Measurements from ENCODE around the gene STX2. TPM values are rescaled to one million over a fixed set of nuclear protein-coding genes. Genes with fewer than 3 reads are reported as not detected.
A peak's percentile ranks its signal among the peaks of the same experiment; 100 is the strongest.
"Not testable (repeated sequence)": the region's sequence is repeated elsewhere in the genome, so short reads cannot be mapped to it uniquely, and the experiment has no call there.

The STX2 gene
- total RNA-seq, 1 experiment from 2014 or later = 26.9 TPM

GRCh38 chr12:130850418-130851021 lies 11.5 kb upstream of the STX2 start:
- no peaks in the 10 kb centered on the region for H3K9me3 ChIP-seq (replicated peaks)
- no peak for DNase-seq
- H3K27me3 ChIP-seq = no peaks in the 10 kb centered on the region
- H3K4me1 ChIP-seq = no peaks in the 10 kb centered on the region
- H3K36me3 ChIP-seq = no peaks in the 10 kb centered on the region
- H3K4me3 ChIP-seq = no peak overlapping the region
- no peak overlapping the region for H3K27ac ChIP-seq

GRCh38 chr12:130849561-130850417 lies 10.7 kb upstream of the STX2 start:
- DNase-seq = no peak
- Histone ChIP-seq H3K9me3 (replicated peaks) (no peaks in the 10 kb centered on the region), H3K4me1 (no peaks in the 10 kb centered on the region), H3K27me3 (no peaks in the 10 kb centered on the region), H3K36me3 (no peaks in the 10 kb centered on the region), H3K27ac (no peak overlapping the region), H3K4me3 (no peak overlapping the region)

GRCh38 chr12:130848785-130849305 lies 9.8 kb upstream of the STX2 start:
- not testable (repeated sequence) for DNase-seq

GRCh38 chr12:130848105-130848504 lies 9.1 kb upstream of the STX2 start:
- H3K4me1 ChIP-seq; H3K27me3 ChIP-seq; DNase-seq; H3K36me3 ChIP-seq; H3K27ac ChIP-seq; H3K4me3 ChIP-seq; H3K9me3 ChIP-seq (replicated peaks): not testable (repeated sequence)

More at GRCh38 chr12:130848785-130849305, 9.8 kb upstream of the STX2 start:
- not testable (repeated sequence) for H3K27ac ChIP-seq; H3K4me1 ChIP-seq; H3K27me3 ChIP-seq; H3K4me3 ChIP-seq; H3K9me3 ChIP-seq (replicated peaks); H3K36me3 ChIP-seq

GRCh38 chr12:130847112-130847511 lies 8.1 kb upstream of the STX2 start:
- H3K9me3 ChIP-seq (replicated peaks) = no peaks in the 10 kb centered on the region
- no peak overlapping the region for H3K4me3 ChIP-seq
- H3K4me1 ChIP-seq = no peaks in the 10 kb centered on the region
- no peaks in the 10 kb centered on the region for H3K27me3 ChIP-seq
- no peak overlapping the region for H3K27ac ChIP-seq
- DNase-seq = no peak
- H3K36me3 ChIP-seq = no peaks in the 10 kb centered on the region

GRCh38 chr12:130846369-130846768 lies 7.3 kb upstream of the STX2 start:
- no peak for DNase-seq
- no peak overlapping the region for H3K27ac ChIP-seq
- H3K27me3 ChIP-seq = no peaks in the 10 kb centered on the region
- H3K4me3 ChIP-seq = no peak overlapping the region
- no peaks in the 10 kb centered on the region for H3K4me1 ChIP-seq
- no peaks in the 10 kb centered on the region for H3K36me3 ChIP-seq
- no peaks in the 10 kb centered on the region for H3K9me3 ChIP-seq (replicated peaks)

- DNase-seq = no peak
- Histone ChIP-seq H3K27ac (no peak overlapping the region), H3K9me3 (replicated peaks) (no peaks in the 10 kb centered on the region), H3K4me1 (no peaks in the 10 kb centered on the region), H3K36me3 (no peaks in the 10 kb centered on the region), H3K27me3 (no peaks in the 10 kb centered on the region), H3K4me3 (peak overlapping the region; percentile 65)
Measured at GRCh38 chr12:130839770-130840404, 837 bp upstream of the STX2 start.

- Histone ChIP-seq H3K36me3 (no peaks in the 10 kb centered on the region), H3K27ac (no peak overlapping the region; the same call in 1 of the 2 replicates), H3K4me1 (no peaks in the 10 kb centered on the region), H3K9me3 (replicated peaks) (no peaks in the 10 kb centered on the region), H3K27me3 (no peaks in the 10 kb centered on the region), H3K4me3 (peak overlapping the region; percentile 65)
- peak; percentile 36 to 42 for DNase-seq
Measured at GRCh38 chr12:130838284-130838950, 633 bp downstream of the STX2 start.

- Histone ChIP-seq H3K27ac (no peak overlapping the region), H3K4me1 (no peaks in the 10 kb centered on the region), H3K36me3 (no peaks in the 10 kb centered on the region), H3K27me3 (no peaks in the 10 kb centered on the region), H3K9me3 (replicated peaks) (no peaks in the 10 kb centered on the region), H3K4me3 (no peak overlapping the region)
- DNase-seq = no peak
Measured at GRCh38 chr12:130835436-130835835, 3.6 kb downstream of the STX2 start.

- Histone ChIP-seq H3K4me3 (no peak overlapping the region), H3K9me3 (replicated peaks) (no peaks in the 10 kb centered on the region), H3K4me1 (no peaks in the 10 kb centered on the region), H3K36me3 (no peaks in the 10 kb centered on the region), H3K27ac (no peak overlapping the region), H3K27me3 (no peaks in the 10 kb centered on the region)
- DNase-seq = no peak
Measured at GRCh38 chr12:130835011-130835410, 4.0 kb downstream of the STX2 start.

- Histone ChIP-seq H3K9me3 (replicated peaks) (no peaks in the 10 kb centered on the region), H3K27ac (no peak overlapping the region), H3K4me3 (no peak overlapping the region), H3K4me1 (no peaks in the 10 kb centered on the region), H3K27me3 (no peaks in the 10 kb centered on the region), H3K36me3 (no peaks in the 10 kb centered on the region)
- DNase-seq = no peak
Measured at GRCh38 chr12:130832561-130833209, 6.4 kb downstream of the STX2 start.

GRCh38 chr12:130831876-130832405 lies 7.1 kb downstream of the STX2 start:
- no peaks in the 10 kb centered on the region for H3K36me3 ChIP-seq
- no peaks in the 10 kb centered on the region for H3K27me3 ChIP-seq
- H3K9me3 ChIP-seq (replicated peaks) = no peaks in the 10 kb centered on the region
- H3K4me1 ChIP-seq = no peaks in the 10 kb centered on the region
- no peak overlapping the region for H3K4me3 ChIP-seq
- DNase-seq = no peak
- H3K27ac ChIP-seq = no peak overlapping the region

GRCh38 chr12:130831246-130831645 lies 7.8 kb downstream of the STX2 start:
- no peak for DNase-seq
- no peaks in the 10 kb centered on the region for H3K9me3 ChIP-seq (replicated peaks)
- H3K27me3 ChIP-seq = no peaks in the 10 kb centered on the region
- no peaks in the 10 kb centered on the region for H3K4me1 ChIP-seq
- H3K27ac ChIP-seq = no peak overlapping the region
- H3K36me3 ChIP-seq = no peaks in the 10 kb centered on the region
- no peak overlapping the region for H3K4me3 ChIP-seq

- Histone ChIP-seq H3K9me3 (replicated peaks) (no peaks in the 10 kb centered on the region), H3K27ac (no peak overlapping the region), H3K36me3 (no peaks in the 10 kb centered on the region), H3K27me3 (no peaks in the 10 kb centered on the region), H3K4me3 (no peak overlapping the region), H3K4me1 (no peaks in the 10 kb centered on the region)
- no peak for DNase-seq
Measured at GRCh38 chr12:130830246-130830551, 8.9 kb downstream of the STX2 start.

Measured in SJCRH30 (cell line).